ENCODE measurements around the gene TYW1. TPM values are rescaled to one million over a fixed set of nuclear protein-coding genes. Genes with fewer than 3 reads are reported as not detected.
"Not testable (repeated sequence)": the region's sequence is repeated elsewhere in the genome, so short reads cannot be mapped to it uniquely, and the experiment has no call there.

TYW1 gene, protein sequence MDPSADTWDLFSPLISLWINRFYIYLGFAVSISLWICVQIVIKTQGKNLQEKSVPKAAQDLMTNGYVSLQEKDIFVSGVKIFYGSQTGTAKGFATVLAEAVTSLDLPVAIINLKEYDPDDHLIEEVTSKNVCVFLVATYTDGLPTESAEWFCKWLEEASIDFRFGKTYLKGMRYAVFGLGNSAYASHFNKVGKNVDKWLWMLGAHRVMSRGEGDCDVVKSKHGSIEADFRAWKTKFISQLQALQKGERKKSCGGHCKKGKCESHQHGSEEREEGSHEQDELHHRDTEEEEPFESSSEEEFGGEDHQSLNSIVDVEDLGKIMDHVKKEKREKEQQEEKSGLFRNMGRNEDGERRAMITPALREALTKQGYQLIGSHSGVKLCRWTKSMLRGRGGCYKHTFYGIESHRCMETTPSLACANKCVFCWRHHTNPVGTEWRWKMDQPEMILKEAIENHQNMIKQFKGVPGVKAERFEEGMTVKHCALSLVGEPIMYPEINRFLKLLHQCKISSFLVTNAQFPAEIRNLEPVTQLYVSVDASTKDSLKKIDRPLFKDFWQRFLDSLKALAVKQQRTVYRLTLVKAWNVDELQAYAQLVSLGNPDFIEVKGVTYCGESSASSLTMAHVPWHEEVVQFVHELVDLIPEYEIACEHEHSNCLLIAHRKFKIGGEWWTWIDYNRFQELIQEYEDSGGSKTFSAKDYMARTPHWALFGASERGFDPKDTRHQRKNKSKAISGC
- polyA plus RNA-seq (2013): 18.2 TPM

DNA sequence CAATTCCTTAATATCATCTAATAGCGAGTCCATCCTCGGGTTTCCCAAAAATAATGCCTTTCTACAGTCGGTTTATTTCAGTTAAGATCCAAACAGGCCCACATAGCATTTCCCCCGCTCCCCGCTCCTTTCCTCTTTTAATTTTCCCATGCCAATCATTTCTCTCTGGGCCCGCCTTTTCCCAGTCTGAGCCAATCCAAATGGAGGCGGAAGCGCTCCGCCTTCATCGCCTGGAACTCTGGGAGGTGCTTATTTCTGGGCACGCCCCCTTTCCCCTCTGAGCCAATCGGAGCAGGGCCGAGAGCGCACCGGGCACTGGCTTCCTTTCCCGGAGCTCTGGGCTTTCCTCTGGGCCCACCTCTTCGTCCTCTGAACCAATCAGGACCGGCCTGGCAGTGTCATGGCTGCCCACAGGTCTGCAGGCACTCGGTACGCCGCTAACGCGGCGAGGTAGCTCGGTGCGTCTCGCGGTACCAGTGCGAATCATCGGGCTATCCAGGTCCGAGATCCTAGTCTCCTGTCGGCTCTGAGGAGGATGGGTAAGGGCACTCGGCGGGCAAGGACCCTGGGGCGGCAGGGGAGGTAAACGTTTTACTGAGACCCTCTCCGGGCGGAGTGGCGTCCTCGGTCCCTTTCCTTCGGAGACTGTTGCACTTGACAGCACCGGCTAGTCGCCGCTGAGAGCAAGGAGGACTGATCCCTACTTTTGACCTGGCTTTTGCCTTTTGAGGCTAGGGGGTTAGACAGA, at the start of gene TYW1:
Gene TYW1, plus strand, starts transcription at position 390 of the 748 bp plus-strand sequence. Its CDS starts 146 bp downstream, at position 536.
- CTCF ChIA-PET: interaction anchor here (0.6 kb wide), 1 partner anchor 776 kb away, joined by 3 read pairs; no protein-coding TSS in a partner anchor
- peak; percentile 98 for DNase-seq
- H3K9me3 ChIP-seq (ENCODE audit: control extremely low read depth in 1 of 5, control insufficient read depth in 4 of 5, insufficient read depth in 2 of 5, low read depth in 1 of 5, low read length in 4 of 5); POLR2A ChIA-PET; H3K27me3 ChIP-seq (replicated peaks in 2 of 5; ENCODE audit: control insufficient read depth in 4 of 5, insufficient read depth in 5 of 5, low read length in 4 of 5): not testable (repeated sequence)
- H3K4me1 ChIP-seq (ENCODE audit: control extremely low read depth in 1 of 4, control insufficient read depth in 4 of 4, insufficient read depth in 4 of 4, low read length in 3 of 4): peaks cover 0 to 13% (median 9%) of the 10 kb centered on the region in 4 experiments
- WGBS (ENCODE audit: insufficient coverage): 0% methylated on average over 26 of the region's 44 CpGs
- H3K27ac ChIP-seq (ENCODE audit: insufficient read depth in 1 of 2, low read depth in 1 of 2, low read length in 2 of 2, poor library complexity in 1 of 2, severe bottlenecking in 2 of 2): peak within 1 kb of the TSS; percentile 61 to 84
- peak within 1 kb of the TSS; percentile 76 to 91 (median 80) for H3K4me3 ChIP-seq (ENCODE audit: control insufficient read depth in 1 of 7, extremely low read depth in 1 of 7, insufficient read depth in 4 of 7, low read depth in 2 of 7, low read length in 6 of 7)
- peaks cover 0 to 20% (median 2%) of the 10 kb centered on the region in 4 experiments for H3K36me3 ChIP-seq (ENCODE audit: control insufficient read depth in 4 of 4, insufficient read depth in 4 of 4, low read length in 3 of 4)

DNA sequence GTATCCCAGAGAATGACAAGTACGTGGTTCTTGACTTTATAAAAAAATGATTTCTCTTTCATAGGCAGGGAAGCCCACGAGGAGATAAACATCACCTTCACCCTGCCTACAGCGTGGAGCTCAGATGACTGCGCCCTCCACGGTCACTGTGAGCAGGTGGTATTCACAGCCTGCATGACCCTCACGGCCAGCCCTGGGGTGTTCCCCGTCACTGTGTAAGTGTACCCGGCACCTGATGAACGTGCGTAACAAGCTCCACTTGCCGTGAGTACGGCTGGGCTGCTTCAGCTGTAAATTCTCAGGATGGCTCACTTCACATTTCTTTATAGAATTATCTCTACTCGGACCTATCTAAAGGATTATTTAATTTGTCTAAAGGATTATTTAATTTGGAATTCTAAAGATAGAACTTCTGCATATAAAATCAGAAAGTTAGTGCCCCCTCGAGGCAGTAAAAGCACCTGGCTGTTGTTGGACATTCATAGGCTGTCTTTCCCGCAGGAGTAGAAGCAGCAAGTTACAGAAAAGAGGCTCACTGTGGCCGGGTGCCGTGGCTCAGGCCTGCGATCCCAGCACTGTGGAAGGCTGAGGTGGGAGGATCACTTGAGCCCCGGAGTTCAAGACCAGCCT, 48.0 kb upstream of the TYW1 start:
- Histone ChIP-seq H3K27me3 (replicated peaks in 2 of 5; ENCODE audit: control insufficient read depth in 4 of 5, insufficient read depth in 5 of 5, low read length in 4 of 5) (no peaks in the 10 kb centered on the region), H3K36me3 (ENCODE audit: control insufficient read depth in 4 of 4, insufficient read depth in 4 of 4, low read length in 3 of 4) (peaks cover 10 to 76% (median 52%) of the 10 kb centered on the region in 4 experiments), H3K4me3 (ENCODE audit: control insufficient read depth in 1 of 7, extremely low read depth in 1 of 7, insufficient read depth in 4 of 7, low read depth in 2 of 7, low read length in 6 of 7) (no peak overlapping the region), H3K27ac (ENCODE audit: insufficient read depth in 1 of 2, low read depth in 1 of 2, low read length in 2 of 2, poor library complexity in 1 of 2, severe bottlenecking in 2 of 2) (peak overlapping the region in 1 of 2 experiments; percentile 5), H3K9me3 (ENCODE audit: control extremely low read depth in 1 of 5, control insufficient read depth in 4 of 5, insufficient read depth in 2 of 5, low read depth in 1 of 5, low read length in 4 of 5) (no peaks in the 10 kb centered on the region), H3K4me1 (ENCODE audit: control extremely low read depth in 1 of 4, control insufficient read depth in 4 of 4, insufficient read depth in 4 of 4, low read length in 3 of 4) (no peaks in the 10 kb centered on the region)
- ChIA-PET CTCF (interaction anchor here (0.6 kb wide), 1 partner anchor 37 kb away, joined by 3 read pairs; no protein-coding TSS in a partner anchor), POLR2A (no interaction called here)
- WGBS (ENCODE audit: insufficient coverage): 96% methylated on average over 9 of the region's 19 CpGs
- DNase-seq: no peak

DNA sequence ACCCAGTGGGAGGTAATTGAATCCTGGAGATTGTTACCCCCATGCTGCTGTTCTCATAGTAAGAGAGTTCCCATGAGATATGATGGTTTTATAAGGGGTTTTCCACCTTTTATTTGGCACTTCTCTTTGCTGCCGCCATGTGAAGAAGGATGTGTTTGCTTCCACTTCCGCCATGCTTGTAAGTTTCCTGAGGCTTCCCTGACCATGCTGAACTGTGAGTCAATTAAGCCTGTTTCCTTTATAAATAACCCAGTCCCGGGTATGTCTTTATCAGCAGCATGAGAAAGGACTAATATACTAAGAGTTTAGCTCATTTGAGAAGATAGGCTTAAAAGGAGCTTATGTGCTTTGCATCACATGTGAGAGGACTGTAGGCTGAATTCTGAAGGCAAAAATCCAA, 46.3 kb upstream of the TYW1 start:
- Histone ChIP-seq H3K9me3 (ENCODE audit: control extremely low read depth in 1 of 5, control insufficient read depth in 4 of 5, insufficient read depth in 2 of 5, low read depth in 1 of 5, low read length in 4 of 5) (no peaks in the 10 kb centered on the region), H3K4me3 (ENCODE audit: control insufficient read depth in 1 of 7, extremely low read depth in 1 of 7, insufficient read depth in 4 of 7, low read depth in 2 of 7, low read length in 6 of 7) (no peak overlapping the region), H3K4me1 (ENCODE audit: control extremely low read depth in 1 of 4, control insufficient read depth in 4 of 4, insufficient read depth in 4 of 4, low read length in 3 of 4) (no peaks in the 10 kb centered on the region), H3K36me3 (ENCODE audit: control insufficient read depth in 4 of 4, insufficient read depth in 4 of 4, low read length in 3 of 4) (peaks cover 7 to 77% (median 52%) of the 10 kb centered on the region in 4 experiments), H3K27ac (ENCODE audit: insufficient read depth in 1 of 2, low read depth in 1 of 2, low read length in 2 of 2, poor library complexity in 1 of 2, severe bottlenecking in 2 of 2) (no peak overlapping the region), H3K27me3 (replicated peaks in 2 of 5; ENCODE audit: control insufficient read depth in 4 of 5, insufficient read depth in 5 of 5, low read length in 4 of 5) (no peaks in the 10 kb centered on the region)
- 96% methylated on average over 2 of the region's 3 CpGs for WGBS (ENCODE audit: insufficient coverage)
- POLR2A ChIA-PET: no interaction called here
- CTCF ChIA-PET: no interaction called here
- no peak for DNase-seq

DNA sequence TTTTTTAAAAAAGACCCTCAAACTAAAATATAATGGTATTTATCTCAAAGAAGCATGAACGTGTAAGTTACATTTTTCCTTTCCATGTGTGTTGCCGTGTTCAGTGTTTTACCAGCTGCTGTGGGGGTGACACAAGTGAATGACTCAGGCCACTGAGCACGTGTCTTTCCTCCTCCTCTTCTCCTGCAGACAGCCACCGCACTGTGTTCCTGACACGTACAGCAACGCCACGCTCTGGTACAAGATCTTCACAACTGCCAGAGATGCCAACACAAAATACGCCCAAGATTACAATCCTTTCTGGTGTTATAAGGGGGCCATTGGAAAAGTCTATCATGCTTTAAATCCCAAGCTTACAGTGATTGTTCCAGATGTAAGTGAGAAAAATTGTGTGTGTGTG, 45.9 kb upstream of the TYW1 start:
- no peaks in the 10 kb centered on the region for H3K9me3 ChIP-seq (ENCODE audit: control extremely low read depth in 1 of 5, control insufficient read depth in 4 of 5, insufficient read depth in 2 of 5, low read depth in 1 of 5, low read length in 4 of 5)
- no peak overlapping the region for H3K4me3 ChIP-seq (ENCODE audit: control insufficient read depth in 1 of 7, extremely low read depth in 1 of 7, insufficient read depth in 4 of 7, low read depth in 2 of 7, low read length in 6 of 7)
- ChIA-PET POLR2A (no interaction called here), CTCF (no interaction called here)
- H3K27ac ChIP-seq (ENCODE audit: insufficient read depth in 1 of 2, low read depth in 1 of 2, low read length in 2 of 2, poor library complexity in 1 of 2, severe bottlenecking in 2 of 2): no peak overlapping the region
- WGBS (ENCODE audit: insufficient coverage): 100% methylated on average over 6 of the region's 8 CpGs
- H3K36me3 ChIP-seq (ENCODE audit: control insufficient read depth in 4 of 4, insufficient read depth in 4 of 4, low read length in 3 of 4): peaks cover 7 to 78% (median 56%) of the 10 kb centered on the region in 4 experiments
- no peak for DNase-seq
- no peaks in the 10 kb centered on the region for H3K27me3 ChIP-seq (replicated peaks in 2 of 5; ENCODE audit: control insufficient read depth in 4 of 5, insufficient read depth in 5 of 5, low read length in 4 of 5)
- H3K4me1 ChIP-seq (ENCODE audit: control extremely low read depth in 1 of 4, control insufficient read depth in 4 of 4, insufficient read depth in 4 of 4, low read length in 3 of 4): no peaks in the 10 kb centered on the region

DNA sequence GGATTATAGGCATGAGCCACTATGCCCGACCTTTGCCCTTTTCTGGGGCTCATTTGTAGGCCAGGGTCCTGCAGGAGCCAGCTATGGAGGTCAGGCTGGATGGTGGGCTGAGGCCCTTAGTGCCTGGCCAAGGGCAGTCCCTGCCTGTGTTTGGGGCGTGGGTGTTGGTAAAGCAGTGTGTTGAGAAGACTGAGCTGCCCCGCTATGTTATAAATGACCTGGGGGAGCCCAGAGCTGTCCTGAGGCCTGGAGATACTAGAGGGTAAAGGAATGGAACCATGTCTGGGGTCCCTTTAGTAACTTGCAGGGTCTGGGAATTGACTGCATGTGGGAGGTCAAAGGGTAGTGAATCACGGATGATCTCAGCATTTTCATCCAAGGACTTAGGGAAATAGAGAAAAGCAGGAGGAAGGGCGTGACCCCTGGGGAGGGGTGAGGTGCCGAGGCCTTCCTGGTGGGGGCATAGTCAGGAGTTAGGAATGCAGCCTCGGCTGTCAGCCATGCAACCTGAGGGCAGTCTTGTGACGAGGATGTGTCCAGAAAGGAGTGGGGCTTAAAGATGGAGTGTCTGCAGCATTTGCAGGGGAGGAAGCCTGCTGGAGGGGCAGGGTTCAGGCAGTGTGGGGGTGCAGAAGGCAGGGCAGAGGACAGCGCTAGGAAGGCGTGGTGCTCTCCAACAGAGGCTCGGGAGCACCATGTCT, 44.1 kb upstream of the TYW1 start:
- no peak overlapping the region for H3K27ac ChIP-seq (ENCODE audit: insufficient read depth in 1 of 2, low read depth in 1 of 2, low read length in 2 of 2, poor library complexity in 1 of 2, severe bottlenecking in 2 of 2)
- DNase-seq: no peak
- 98% methylated on average over 10 of the region's 11 CpGs for WGBS (ENCODE audit: insufficient coverage)
- no peaks in the 10 kb centered on the region for H3K27me3 ChIP-seq (replicated peaks in 2 of 5; ENCODE audit: control insufficient read depth in 4 of 5, insufficient read depth in 5 of 5, low read length in 4 of 5)
- no peaks in the 10 kb centered on the region for H3K4me1 ChIP-seq (ENCODE audit: control extremely low read depth in 1 of 4, control insufficient read depth in 4 of 4, insufficient read depth in 4 of 4, low read length in 3 of 4)
- CTCF ChIA-PET: interaction anchor here (1.1 to 1.3 kb wide), 2 partner anchors 11 to 23 kb away, joined by 3 read pairs; no protein-coding TSS in a partner anchor
- H3K9me3 ChIP-seq (ENCODE audit: control extremely low read depth in 1 of 5, control insufficient read depth in 4 of 5, insufficient read depth in 2 of 5, low read depth in 1 of 5, low read length in 4 of 5): no peaks in the 10 kb centered on the region
- no peak overlapping the region for H3K4me3 ChIP-seq (ENCODE audit: control insufficient read depth in 1 of 7, extremely low read depth in 1 of 7, insufficient read depth in 4 of 7, low read depth in 2 of 7, low read length in 6 of 7)
- POLR2A ChIA-PET: interaction anchor here (0.6 kb wide), 1 partner anchor 41 kb away, joined by 5 read pairs; no protein-coding TSS in a partner anchor
- H3K36me3 ChIP-seq (ENCODE audit: control insufficient read depth in 4 of 4, insufficient read depth in 4 of 4, low read length in 3 of 4): peaks cover 7 to 83% (median 63%) of the 10 kb centered on the region in 4 experiments

DNA sequence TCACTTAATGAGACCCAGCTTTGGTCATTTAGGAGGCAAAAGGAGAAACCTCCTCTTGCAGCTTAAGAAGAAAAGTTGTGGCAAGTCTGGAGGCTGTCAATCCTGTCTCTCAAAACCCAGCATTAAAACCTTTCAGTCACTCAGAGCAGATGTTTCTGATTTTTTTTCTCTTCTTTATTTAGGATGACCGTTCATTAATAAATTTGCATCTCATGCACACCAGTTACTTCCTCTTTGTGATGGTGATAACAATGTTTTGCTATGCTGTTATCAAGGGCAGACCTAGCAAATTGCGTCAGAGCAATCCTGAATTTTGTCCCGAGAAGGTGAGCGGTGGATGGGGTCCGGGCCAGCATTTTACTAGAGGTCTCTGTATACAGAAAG, 43.6 kb upstream of the TYW1 start:
- Histone ChIP-seq H3K4me1 (ENCODE audit: control extremely low read depth in 1 of 4, control insufficient read depth in 4 of 4, insufficient read depth in 4 of 4, low read length in 3 of 4) (no peaks in the 10 kb centered on the region), H3K27ac (ENCODE audit: insufficient read depth in 1 of 2, low read depth in 1 of 2, low read length in 2 of 2, poor library complexity in 1 of 2, severe bottlenecking in 2 of 2) (no peak overlapping the region), H3K36me3 (ENCODE audit: control insufficient read depth in 4 of 4, insufficient read depth in 4 of 4, low read length in 3 of 4) (peaks cover 7 to 85% (median 63%) of the 10 kb centered on the region in 4 experiments), H3K27me3 (replicated peaks in 2 of 5; ENCODE audit: control insufficient read depth in 4 of 5, insufficient read depth in 5 of 5, low read length in 4 of 5) (no peaks in the 10 kb centered on the region), H3K4me3 (ENCODE audit: control insufficient read depth in 1 of 7, extremely low read depth in 1 of 7, insufficient read depth in 4 of 7, low read depth in 2 of 7, low read length in 6 of 7) (no peak overlapping the region), H3K9me3 (ENCODE audit: control extremely low read depth in 1 of 5, control insufficient read depth in 4 of 5, insufficient read depth in 2 of 5, low read depth in 1 of 5, low read length in 4 of 5) (no peaks in the 10 kb centered on the region)
- CTCF ChIA-PET: no interaction called here
- WGBS (ENCODE audit: insufficient coverage): 100% methylated on average over 2 of the region's 5 CpGs
- peak in 1 of 3 donors; percentile 9 for DNase-seq
- POLR2A ChIA-PET: no interaction called here

Measured in common myeloid progenitor, CD34-positive (primary cell).